KMS-11 (cell line): ENCODE data around the gene TTC16.

Experiments
- H2AFZ ChIP-seq: fragments of 200-600 bp; sonication (generic); 2 replicates; pipeline ENCODE4 v1.6.1; 2016; ENCODE audit warnings: antibody characterized with exemption, mixed run types, low read depth
- H3K27ac ChIP-seq: fragments of 200-600 bp; sonication (generic); 2 replicates; pipeline ENCODE4 v1.6.1; 2016; ENCODE audit warnings: mild to moderate bottlenecking, mixed run types
- H3K27me3 ChIP-seq: fragments of 200-600 bp; sonication (generic); 2 replicates; pipeline ENCODE4 v1.6.1; 2017; ENCODE audit warnings: mild to moderate bottlenecking, low read depth, mixed run types, moderate library complexity; ENCODE audit not compliant: insufficient read depth
- H3K36me3 ChIP-seq: fragments of 200-600 bp; sonication (generic); 2 replicates; pipeline ENCODE4 v1.6.1; 2017; ENCODE audit warnings: mild to moderate bottlenecking, mixed run types; ENCODE audit not compliant: insufficient read depth
- H3K4me1 ChIP-seq: fragments of 200-600 bp; sonication (generic); 2 replicates; pipeline ENCODE4 v1.6.1; 2016; ENCODE audit warnings: mild to moderate bottlenecking, low read depth, mixed run types; ENCODE audit not compliant: poor library complexity, severe bottlenecking
- H3K4me2 ChIP-seq: fragments of 200-600 bp; sonication (generic); 2 replicates; pipeline ENCODE4 v1.7.0; 2016; ENCODE audit warnings: mild to moderate bottlenecking, mixed run types
- H3K4me3 ChIP-seq: fragments of 200-600 bp; sonication (generic); IDR thresholded peaks from 2 replicates; pipeline ENCODE4 v1.6.1; 2017; ENCODE audit warnings: low read depth, low read length, mixed read lengths; ENCODE audit not compliant: insufficient read depth
- H3K79me2 ChIP-seq: fragments of 200-600 bp; sonication (generic); 2 replicates; pipeline ENCODE4 v1.6.1; 2016; ENCODE audit warnings: low read depth, mixed run types; ENCODE audit not compliant: insufficient read depth
- H3K9ac ChIP-seq: fragments of 200-600 bp; sonication (generic); 2 replicates; pipeline ENCODE4 v1.6.1; 2016; ENCODE audit warnings: mild to moderate bottlenecking, mixed run types
- H4K20me1 ChIP-seq: fragments of 200-600 bp; sonication (generic); 2 replicates; pipeline ENCODE4 v1.6.1; 2016; ENCODE audit warnings: mild to moderate bottlenecking, mixed run types; ENCODE audit not compliant: insufficient read depth
- CTCF ChIP-seq: fragments of 200-600 bp; sonication (generic); conservative IDR thresholded peaks from 2 replicates; pipeline ENCODE4 v1.6.1; 2017; ENCODE audit warnings: low read depth, mild to moderate bottlenecking, antibody characterized with exemption, low read length, moderate library complexity, mixed read lengths

The TTC16 gene

GRCh38 chr9:127705577-127706379 lies 10.1 kb upstream of the TTC16 start:
- Histone ChIP-seq H3K79me2 (no peaks in the 10 kb centered on the region), H3K36me3 (no peaks in the 10 kb centered on the region), H3K4me1 (peaks cover 7% of the 10 kb centered on the region), H3K27ac (no peak overlapping the region), H3K4me3 (no peak overlapping the region), H3K27me3 (no peaks in the 10 kb centered on the region), H2AFZ (no peak overlapping the region), H3K4me2 (no peak overlapping the region), H3K9ac (no peak overlapping the region), H4K20me1 (no peaks in the 10 kb centered on the region)
- no peak for TF ChIP-seq CTCF

- no peak for TF ChIP-seq CTCF
- no peak within 1 kb of the TSS for H3K27ac ChIP-seq
Observed at GRCh38 chr9:127706836-127707241, 9.0 kb upstream of the TTC16 start, which contains the start of gene CFAP157. Gene CFAP157, plus strand, starts transcription at chr9:127706988. Its CDS starts 44 bp downstream, at chr9:127707032.

GRCh38 chr9:127707766-127708165 lies 8.1 kb upstream of the TTC16 start:
- no peak overlapping the region for H3K4me2 ChIP-seq

More at GRCh38 chr9:127706836-127707241, 9.0 kb upstream of the TTC16 start, which contains the start of gene CFAP157:
- Histone ChIP-seq H3K4me3 (no peak within 1 kb of the TSS), H3K27me3 (no peaks in the 10 kb centered on the region), H3K36me3 (no peaks in the 10 kb centered on the region), H3K79me2 (no peaks in the 10 kb centered on the region), H3K4me1 (peaks cover 7% of the 10 kb centered on the region), H2AFZ (no peak within 1 kb of the TSS), H4K20me1 (no peaks in the 10 kb centered on the region), H3K9ac (no peak within 1 kb of the TSS), H3K4me2 (no peak within 1 kb of the TSS)

DNA sequence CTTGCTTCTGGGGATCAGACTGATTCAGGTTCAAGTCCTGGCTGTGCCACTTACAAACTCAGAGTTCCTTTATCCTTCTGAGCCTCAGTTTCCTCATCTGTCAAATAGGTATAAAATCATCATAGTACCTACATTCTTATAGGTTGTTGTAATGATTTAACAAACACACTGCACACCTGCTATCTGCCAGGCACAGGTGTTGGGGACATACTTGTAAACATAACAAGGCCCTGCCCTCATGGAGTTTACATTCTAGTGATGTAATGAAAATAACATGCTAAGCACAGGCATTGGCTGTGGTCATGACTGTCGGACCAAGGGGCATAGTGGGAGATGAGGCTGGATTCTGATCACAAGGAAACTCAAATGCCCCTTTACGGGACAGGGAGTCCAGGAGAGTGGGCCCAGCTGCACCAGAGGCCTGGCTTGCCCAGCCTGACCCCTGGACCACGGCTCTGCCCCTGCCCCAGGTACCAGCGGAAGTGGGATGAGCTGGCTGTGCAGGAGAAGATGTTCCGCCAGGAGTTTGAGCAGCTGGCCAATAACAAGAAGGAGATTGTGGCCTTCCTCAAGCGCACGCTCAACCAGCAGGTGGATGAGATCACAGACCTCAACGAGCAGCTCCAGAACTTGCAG lies 6.8 kb upstream of the TTC16 start:
- H2AFZ ChIP-seq = no peak overlapping the region

More at GRCh38 chr9:127707766-127708165, 8.1 kb upstream of the TTC16 start:
- Histone ChIP-seq H3K27ac (no peak overlapping the region), H3K27me3 (no peaks in the 10 kb centered on the region), H3K36me3 (no peaks in the 10 kb centered on the region), H3K79me2 (no peaks in the 10 kb centered on the region), H3K9ac (no peak overlapping the region), H3K4me3 (no peak overlapping the region), H2AFZ (no peak overlapping the region), H4K20me1 (no peaks in the 10 kb centered on the region), H3K4me1 (peaks cover 7% of the 10 kb centered on the region)
- TF ChIP-seq CTCF = no peak

More for the DNA sequence above, 6.8 kb upstream of the TTC16 start:
- Histone ChIP-seq H3K27me3 (no peaks in the 10 kb centered on the region), H3K9ac (no peak overlapping the region), H4K20me1 (no peaks in the 10 kb centered on the region), H3K27ac (no peak overlapping the region), H3K79me2 (no peaks in the 10 kb centered on the region), H3K4me3 (no peak overlapping the region), H3K4me1 (peaks cover 7% of the 10 kb centered on the region), H3K36me3 (no peaks in the 10 kb centered on the region), H3K4me2 (no peak overlapping the region)
- TF ChIP-seq CTCF = no peak
